ENCODE data around the gene CCT3. TPM values are rescaled to one million over a fixed set of nuclear protein-coding genes. Genes with fewer than 3 reads are reported as not detected.

The CCT3 gene
- total and polyA plus RNA-seq, 2 experiments from 2014 or later, result 405 to 618 TPM

GRCh38 chr1:156284757-156285156 lies 53.3 kb downstream of the CCT3 start:
- Mint-ChIP-seq H3K36me3 (ENCODE audit: low read depth) (no peaks in the 10 kb centered on the region; the same call in 1 of the 3 replicates), H3K27me3 (ENCODE audit: insufficient read depth, low read depth, poor library complexity) (peaks cover 9% of the 10 kb centered on the region), H3K27ac (no peak overlapping the region), H3K4me3 (no peak overlapping the region; the same call in 2 of the 3 replicates), H3K4me1 (peaks cover 19% of the 10 kb centered on the region), H3K9me3 (no peaks in the 10 kb centered on the region)
- H3K36me3 ChIP-seq (ENCODE audit: insufficient read depth), result 0 out of 2 replicates have a peak, but pooled peaks cover 2% of the 10 kb centered on the region
- no peak for TF ChIP-seq REST (IDR thresholded peaks at IDR 0.05; ENCODE audit: unreplicated experiment)
- no peak for TF ChIP-seq JUNB (IDR thresholded peaks at IDR 0.05; ENCODE audit: unreplicated experiment)
- TF ChIP-seq CREB1 (CRISPR knock-in tag; IDR thresholded peaks at IDR 0.05; ENCODE audit: low read depth), result no peak
- no peak for TF ChIP-seq STAT1 (IDR thresholded peaks at IDR 0.05; ENCODE audit: unreplicated experiment)
- TF ChIP-seq POLR2AphosphoS5 (IDR thresholded peaks at IDR 0.05; ENCODE audit: low read depth), result no peak
- TF ChIP-seq NANOG (IDR thresholded peaks at IDR 0.05; ENCODE audit: borderline replicate concordance), result no peak
- TF ChIP-seq ZNF331 (CRISPR knock-in tag; IDR thresholded peaks at IDR 0.05; ENCODE audit: low read depth), result no peak
- no peak for TF ChIP-seq ZNF114 (CRISPR knock-in tag; IDR thresholded peaks at IDR 0.05)
- TF ChIP-seq ZNF462 (CRISPR knock-in tag; IDR thresholded peaks at IDR 0.05), result no peak
- TF ChIP-seq EZH2 (IDR thresholded peaks at IDR 0.05; ENCODE audit: low read depth, unreplicated experiment), result no peak
- no peak for TF ChIP-seq EZH2phosphoT487 (IDR thresholded peaks at IDR 0.05; ENCODE audit: unreplicated experiment)
- TF ChIP-seq ETS1 (IDR thresholded peaks at IDR 0.05), result no peak
- no peak for TF ChIP-seq CTCF (conservative IDR thresholded peaks at IDR 0.05; ENCODE audit: low read depth in 2 of 2)
- peaks cover 16% of the 10 kb centered on the region for H3K4me1 ChIP-seq (ENCODE audit: insufficient read depth)
- no peak overlapping the region for H3K27ac ChIP-seq (ENCODE audit: low read depth)
- DNase-seq (ENCODE audit: low spot score) (no peak), ATAC-seq (no peak)
- peaks cover 25% of the 10 kb centered on the region for H3K79me2 ChIP-seq (replicated peaks; ENCODE audit: insufficient read depth)
- peaks cover 12% of the 10 kb centered on the region; the same call in 1 of the 2 replicates for H3F3A ChIP-seq (replicated peaks; ENCODE audit: low read depth)
- no peak overlapping the region for H2AFZ ChIP-seq
- peaks cover 20% of the 10 kb centered on the region for H4K20me1 ChIP-seq (replicated peaks; ENCODE audit: insufficient read depth)
- no peaks in the 10 kb centered on the region for H3K27me3 ChIP-seq (ENCODE audit: insufficient read depth)
- no peak overlapping the region for H3K4me3 ChIP-seq
- H3K4me2 ChIP-seq, result no peak overlapping the region
- H3K9me2 ChIP-seq (ENCODE audit: insufficient read depth), result no peaks in the 10 kb centered on the region

Data from GM23338 (cell line).